ENCODE measurements around the gene COPG1.

The COPG1 gene

GRCh38 chr3:129315998-129316247 is 66.5 kb downstream of the COPG1 start:
- H3K27ac ChIP-seq (ENCODE audit: low read depth, low read length), result peak overlapping the region; percentile 66
- no peaks in the 10 kb centered on the region for H3K27me3 ChIP-seq (ENCODE audit: control insufficient read depth, insufficient read depth, low read length)
- peak overlapping the region; percentile 99 for H3K4me3 ChIP-seq (ENCODE audit: low read depth, low read length)
- H3K9me3 ChIP-seq (ENCODE audit: control insufficient read depth, insufficient read depth, low read length), result no peaks in the 10 kb centered on the region
- H3K4me1 ChIP-seq (ENCODE audit: control insufficient read depth, insufficient read depth, low read length), result peaks cover 4% of the 10 kb centered on the region; the same call in 1 of the 2 replicates
- peaks cover 18% of the 10 kb centered on the region for H3K36me3 ChIP-seq (ENCODE audit: control insufficient read depth, insufficient read depth, low read length)
- peak overlapping the region; percentile 54; the same call in 1 of the 2 replicates for H3K9ac ChIP-seq (ENCODE audit: low read depth, low read length)

GRCh38 chr3:129316248-129317013 is 67.0 kb downstream of the COPG1 start:
- H3K9me3 ChIP-seq (ENCODE audit: control insufficient read depth, insufficient read depth, low read length), result no peaks in the 10 kb centered on the region
- peak overlapping the region; percentile 54 for H3K9ac ChIP-seq (ENCODE audit: low read depth, low read length)
- peak overlapping the region; percentile 66 for H3K27ac ChIP-seq (ENCODE audit: low read depth, low read length)
- peaks cover 24% of the 10 kb centered on the region for H3K36me3 ChIP-seq (ENCODE audit: control insufficient read depth, insufficient read depth, low read length)
- no peaks in the 10 kb centered on the region for H3K27me3 ChIP-seq (ENCODE audit: control insufficient read depth, insufficient read depth, low read length)
- peak overlapping the region; percentile 99 for H3K4me3 ChIP-seq (ENCODE audit: low read depth, low read length)
- H3K4me1 ChIP-seq (ENCODE audit: control insufficient read depth, insufficient read depth, low read length), result peaks cover 4% of the 10 kb centered on the region; the same call in 1 of the 2 replicates

GRCh38 chr3:129317014-129317771 is 67.8 kb downstream of the COPG1 start:
- Histone ChIP-seq H3K4me3 (ENCODE audit: low read depth, low read length) (peak overlapping the region; percentile 99), H3K27ac (ENCODE audit: low read depth, low read length) (peak overlapping the region; percentile 66), H3K4me1 (ENCODE audit: control insufficient read depth, insufficient read depth, low read length) (peaks cover 4% of the 10 kb centered on the region; the same call in 1 of the 2 replicates), H3K36me3 (ENCODE audit: control insufficient read depth, insufficient read depth, low read length) (peaks cover 25% of the 10 kb centered on the region), H3K27me3 (ENCODE audit: control insufficient read depth, insufficient read depth, low read length) (no peaks in the 10 kb centered on the region), H3K9me3 (ENCODE audit: control insufficient read depth, insufficient read depth, low read length) (no peaks in the 10 kb centered on the region), H3K9ac (ENCODE audit: low read depth, low read length) (no peak overlapping the region)

- Histone ChIP-seq H3K36me3 (ENCODE audit: control insufficient read depth, insufficient read depth, low read length) (peaks cover 25% of the 10 kb centered on the region), H3K9me3 (ENCODE audit: control insufficient read depth, insufficient read depth, low read length) (no peaks in the 10 kb centered on the region), H3K9ac (ENCODE audit: low read depth, low read length) (no peak overlapping the region), H3K4me3 (ENCODE audit: low read depth, low read length) (no peak overlapping the region), H3K27ac (ENCODE audit: low read depth, low read length) (no peak overlapping the region), H3K27me3 (ENCODE audit: control insufficient read depth, insufficient read depth, low read length) (no peaks in the 10 kb centered on the region), H3K4me1 (ENCODE audit: control insufficient read depth, insufficient read depth, low read length) (peaks cover 4% of the 10 kb centered on the region; the same call in 1 of the 2 replicates)
These were observed 68.4 kb downstream of the COPG1 start for GRCh38 chr3:129317848-129318247.

- H3K27ac ChIP-seq (ENCODE audit: low read depth, low read length), result no peak overlapping the region
- no peaks in the 10 kb centered on the region for H3K9me3 ChIP-seq (ENCODE audit: control insufficient read depth, insufficient read depth, low read length)
- H3K9ac ChIP-seq (ENCODE audit: low read depth, low read length), result no peak overlapping the region
- no peak overlapping the region for H3K4me3 ChIP-seq (ENCODE audit: low read depth, low read length)
- H3K36me3 ChIP-seq (ENCODE audit: control insufficient read depth, insufficient read depth, low read length), result peaks cover 34% of the 10 kb centered on the region
- H3K27me3 ChIP-seq (ENCODE audit: control insufficient read depth, insufficient read depth, low read length), result no peaks in the 10 kb centered on the region
- H3K4me1 ChIP-seq (ENCODE audit: control insufficient read depth, insufficient read depth, low read length), result peaks cover 4% of the 10 kb centered on the region; the same call in 1 of the 2 replicates
These were observed 69.5 kb downstream of the COPG1 start for GRCh38 chr3:129318921-129319320.

GRCh38 chr3:129320261-129320660 is 70.9 kb downstream of the COPG1 start:
- no peaks in the 10 kb centered on the region for H3K4me1 ChIP-seq (ENCODE audit: control insufficient read depth, insufficient read depth, low read length)
- H3K36me3 ChIP-seq (ENCODE audit: control insufficient read depth, insufficient read depth, low read length), result peaks cover 34% of the 10 kb centered on the region
- no peaks in the 10 kb centered on the region for H3K27me3 ChIP-seq (ENCODE audit: control insufficient read depth, insufficient read depth, low read length)
- no peak overlapping the region for H3K27ac ChIP-seq (ENCODE audit: low read depth, low read length)
- no peak overlapping the region for H3K9ac ChIP-seq (ENCODE audit: low read depth, low read length)
- H3K4me3 ChIP-seq (ENCODE audit: low read depth, low read length), result no peak overlapping the region
- no peaks in the 10 kb centered on the region for H3K9me3 ChIP-seq (ENCODE audit: control insufficient read depth, insufficient read depth, low read length)

GRCh38 chr3:129320825-129321487 is 71.5 kb downstream of the COPG1 start:
- no peaks in the 10 kb centered on the region for H3K27me3 ChIP-seq (ENCODE audit: control insufficient read depth, insufficient read depth, low read length)
- H3K27ac ChIP-seq (ENCODE audit: low read depth, low read length), result no peak overlapping the region
- H3K9me3 ChIP-seq (ENCODE audit: control insufficient read depth, insufficient read depth, low read length), result no peaks in the 10 kb centered on the region
- H3K4me1 ChIP-seq (ENCODE audit: control insufficient read depth, insufficient read depth, low read length), result no peaks in the 10 kb centered on the region
- no peak overlapping the region for H3K4me3 ChIP-seq (ENCODE audit: low read depth, low read length)
- no peak overlapping the region for H3K9ac ChIP-seq (ENCODE audit: low read depth, low read length)
- peaks cover 34% of the 10 kb centered on the region for H3K36me3 ChIP-seq (ENCODE audit: control insufficient read depth, insufficient read depth, low read length)

- no peak overlapping the region for H3K9ac ChIP-seq (ENCODE audit: low read depth, low read length)
- no peak overlapping the region for H3K4me3 ChIP-seq (ENCODE audit: low read depth, low read length)
These were observed 72.5 kb downstream of the COPG1 start for GRCh38 chr3:129321887-129322286.

GRCh38 chr3:129323651-129324294 is 74.4 kb downstream of the COPG1 start:
- no peaks in the 10 kb centered on the region for H3K4me1 ChIP-seq (ENCODE audit: control insufficient read depth, insufficient read depth, low read length)
- no peak overlapping the region for H3K9ac ChIP-seq (ENCODE audit: low read depth, low read length)
- no peaks in the 10 kb centered on the region for H3K27me3 ChIP-seq (ENCODE audit: control insufficient read depth, insufficient read depth, low read length)
- H3K27ac ChIP-seq (ENCODE audit: low read depth, low read length), result no peak overlapping the region
- no peaks in the 10 kb centered on the region for H3K9me3 ChIP-seq (ENCODE audit: control insufficient read depth, insufficient read depth, low read length)
- peaks cover 24% of the 10 kb centered on the region for H3K36me3 ChIP-seq (ENCODE audit: control insufficient read depth, insufficient read depth, low read length)
- H3K4me3 ChIP-seq (ENCODE audit: low read depth, low read length), result no peak overlapping the region

More at GRCh38 chr3:129321887-129322286, 72.5 kb downstream of the COPG1 start:
- no peaks in the 10 kb centered on the region for H3K9me3 ChIP-seq (ENCODE audit: control insufficient read depth, insufficient read depth, low read length)
- H3K36me3 ChIP-seq (ENCODE audit: control insufficient read depth, insufficient read depth, low read length), result peaks cover 34% of the 10 kb centered on the region
- H3K27me3 ChIP-seq (ENCODE audit: control insufficient read depth, insufficient read depth, low read length), result no peaks in the 10 kb centered on the region
- H3K27ac ChIP-seq (ENCODE audit: low read depth, low read length), result no peak overlapping the region
- H3K4me1 ChIP-seq (ENCODE audit: control insufficient read depth, insufficient read depth, low read length), result no peaks in the 10 kb centered on the region

- Histone ChIP-seq H3K27ac (ENCODE audit: low read depth, low read length) (no peak overlapping the region), H3K27me3 (ENCODE audit: control insufficient read depth, insufficient read depth, low read length) (no peaks in the 10 kb centered on the region), H3K36me3 (ENCODE audit: control insufficient read depth, insufficient read depth, low read length) (peaks cover 23% of the 10 kb centered on the region), H3K9me3 (ENCODE audit: control insufficient read depth, insufficient read depth, low read length) (no peaks in the 10 kb centered on the region), H3K9ac (ENCODE audit: low read depth, low read length) (no peak overlapping the region), H3K4me1 (ENCODE audit: control insufficient read depth, insufficient read depth, low read length) (no peaks in the 10 kb centered on the region), H3K4me3 (ENCODE audit: low read depth, low read length) (no peak overlapping the region)
These were observed 75.4 kb downstream of the COPG1 start for GRCh38 chr3:129324855-129325254.
